ENCODE measurements around the gene RELCH.

RELCH gene

DNA sequence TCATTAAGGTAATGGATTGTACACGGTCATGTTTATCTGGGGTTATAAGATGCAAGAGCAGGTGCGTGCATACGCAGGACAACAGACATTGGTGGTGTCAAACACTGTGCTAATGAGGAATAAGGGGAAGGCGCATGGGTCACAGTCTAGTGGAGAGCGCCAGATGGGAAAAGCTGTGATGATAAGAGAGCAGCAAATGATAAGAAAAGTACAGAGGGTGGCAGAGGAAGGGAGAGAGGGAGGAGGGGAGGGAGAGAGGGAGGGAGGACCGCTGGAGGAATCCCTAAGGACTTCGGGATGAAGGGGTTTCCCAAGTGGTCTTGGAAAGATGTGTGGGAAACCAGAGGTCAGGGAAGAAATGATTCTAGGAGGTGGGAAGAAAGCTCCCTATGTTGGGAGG is 140.9 kb downstream of the RELCH start:
- H3K9me3 ChIP-seq (ENCODE audit: control insufficient read depth, insufficient read depth, low read length), result no peaks in the 10 kb centered on the region
- peaks cover 21% of the 10 kb centered on the region for H3K4me1 ChIP-seq (ENCODE audit: control insufficient read depth, insufficient read depth, low read length)
- H3K9ac ChIP-seq (ENCODE audit: low read depth, low read length), result no peak overlapping the region
- H3K27me3 ChIP-seq (ENCODE audit: control insufficient read depth, insufficient read depth, low read length), result peaks cover 36% of the 10 kb centered on the region
- no peak overlapping the region for H3K4me3 ChIP-seq (ENCODE audit: low read depth, low read length)
- no peaks in the 10 kb centered on the region for H3K36me3 ChIP-seq (ENCODE audit: control insufficient read depth, insufficient read depth, low read length)

DNA sequence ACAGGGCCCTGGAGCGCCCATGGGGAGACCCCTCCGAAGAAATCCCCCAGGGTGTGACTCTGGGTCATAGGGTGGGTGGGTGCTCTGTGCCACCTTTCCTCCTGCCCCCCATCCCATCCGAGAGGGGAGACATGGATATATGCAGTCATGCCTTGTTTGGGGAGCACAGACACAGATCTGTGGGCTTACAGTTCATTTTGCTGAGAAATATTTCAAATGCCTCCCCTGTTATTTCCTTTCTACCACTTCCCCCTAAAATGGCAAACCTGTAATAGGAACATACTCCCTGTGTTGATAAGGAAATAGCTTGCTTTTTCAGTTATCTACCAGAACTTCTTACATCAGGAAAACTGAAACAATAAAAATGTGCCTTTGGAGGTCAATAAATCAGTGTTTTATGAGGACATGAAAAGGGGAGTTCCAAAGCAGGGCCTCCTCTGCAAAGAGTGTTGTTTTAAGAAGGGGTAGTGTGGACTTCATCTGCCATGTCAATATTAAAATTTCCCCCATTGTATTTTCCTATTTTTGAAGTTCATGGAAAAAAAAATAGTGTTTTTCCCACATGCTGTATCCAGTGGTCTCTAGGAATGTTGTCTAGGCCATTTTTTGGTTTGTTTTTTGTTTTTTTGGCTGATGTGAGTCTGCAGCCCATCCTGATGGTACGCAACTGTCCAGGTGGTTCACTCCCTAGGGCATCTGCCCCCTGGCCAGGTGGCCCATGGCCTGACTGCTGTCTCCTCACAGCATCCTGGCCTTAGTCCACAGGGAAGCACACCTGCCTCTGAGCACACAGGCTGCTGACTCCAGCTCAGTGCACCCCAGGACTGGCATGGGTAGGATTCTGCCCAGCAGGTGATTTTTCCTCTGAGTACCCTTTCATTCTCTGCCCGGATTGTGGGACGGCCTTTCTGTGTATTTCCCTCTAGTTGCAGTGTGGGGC is 141.8 kb downstream of the RELCH start:
- peaks cover 29% of the 10 kb centered on the region for H3K27me3 ChIP-seq (ENCODE audit: control insufficient read depth, insufficient read depth, low read length)
- peaks cover 13% of the 10 kb centered on the region for H3K4me1 ChIP-seq (ENCODE audit: control insufficient read depth, insufficient read depth, low read length)
- no peak overlapping the region for H3K9ac ChIP-seq (ENCODE audit: low read depth, low read length)
- H3K4me3 ChIP-seq (ENCODE audit: low read depth, low read length), result no peak overlapping the region
- no peaks in the 10 kb centered on the region for H3K9me3 ChIP-seq (ENCODE audit: control insufficient read depth, insufficient read depth, low read length)
- no peaks in the 10 kb centered on the region for H3K36me3 ChIP-seq (ENCODE audit: control insufficient read depth, insufficient read depth, low read length)

DNA sequence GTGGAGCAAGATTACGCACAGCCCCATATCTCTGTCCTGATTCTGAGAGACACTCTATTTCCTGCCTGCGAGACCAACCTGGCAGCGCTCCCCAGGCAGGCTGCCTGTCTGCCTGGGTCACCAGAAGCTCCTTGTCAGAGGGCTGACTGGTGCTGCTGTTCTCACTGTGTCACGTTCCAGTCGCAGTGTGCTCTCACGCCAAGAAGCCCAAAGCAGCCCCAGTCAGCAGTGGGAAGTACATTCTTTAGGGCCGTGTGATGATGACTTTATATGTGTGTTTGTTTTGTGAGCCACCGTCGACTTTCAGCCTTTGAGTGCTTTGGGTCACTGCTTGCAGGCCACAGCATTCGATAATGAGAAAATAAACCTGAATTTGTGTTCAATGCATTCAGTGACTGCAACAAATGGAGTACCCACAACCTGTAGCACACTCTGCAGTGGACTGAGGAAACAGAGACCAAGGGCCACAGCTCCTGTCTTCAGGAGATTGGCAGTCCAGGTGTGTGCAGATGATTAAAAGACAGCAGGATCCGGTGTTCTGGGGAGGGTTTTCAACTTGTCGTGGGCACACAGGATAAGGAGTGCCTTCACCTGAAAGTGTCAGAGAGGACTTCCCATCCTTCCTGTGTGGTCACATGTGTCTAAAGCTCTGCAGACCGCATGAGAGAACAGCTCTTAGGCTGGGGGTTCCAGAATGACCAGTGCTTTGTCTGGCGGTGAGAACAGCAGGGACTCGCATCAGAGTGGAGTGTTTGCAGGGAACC is 142.8 kb downstream of the RELCH start:
- Histone ChIP-seq H3K27me3 (ENCODE audit: control insufficient read depth, insufficient read depth, low read length) (peaks cover 22% of the 10 kb centered on the region), H3K4me1 (ENCODE audit: control insufficient read depth, insufficient read depth, low read length) (peaks cover 8% of the 10 kb centered on the region), H3K4me3 (ENCODE audit: low read depth, low read length) (no peak overlapping the region), H3K9me3 (ENCODE audit: control insufficient read depth, insufficient read depth, low read length) (no peaks in the 10 kb centered on the region), H3K9ac (ENCODE audit: low read depth, low read length) (no peak overlapping the region), H3K36me3 (ENCODE audit: control insufficient read depth, insufficient read depth, low read length) (no peaks in the 10 kb centered on the region)

DNA sequence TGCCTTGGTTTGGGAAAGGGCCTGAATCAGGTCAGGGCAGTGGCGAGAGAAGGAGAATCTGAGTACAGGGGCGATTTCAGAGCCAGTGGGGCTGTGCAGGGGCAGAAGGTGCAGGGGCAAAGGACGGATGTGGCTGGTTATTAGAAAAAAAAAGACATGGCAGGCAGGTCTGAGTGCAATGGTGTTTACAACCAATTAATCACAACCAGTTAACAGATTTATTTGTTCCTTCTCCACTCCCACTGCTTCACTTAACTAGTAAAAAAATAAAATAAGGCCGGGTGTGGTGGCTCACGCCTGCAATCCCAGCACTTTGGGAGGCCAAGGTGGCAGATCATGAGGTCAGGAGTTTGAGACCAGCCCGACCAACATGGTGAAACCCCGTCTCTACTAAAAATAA is 143.6 kb downstream of the RELCH start:
- Histone ChIP-seq H3K9ac (ENCODE audit: low read depth, low read length) (no peak overlapping the region), H3K4me3 (ENCODE audit: low read depth, low read length) (no peak overlapping the region), H3K4me1 (ENCODE audit: control insufficient read depth, insufficient read depth, low read length) (peaks cover 8% of the 10 kb centered on the region), H3K27me3 (ENCODE audit: control insufficient read depth, insufficient read depth, low read length) (peaks cover 22% of the 10 kb centered on the region), H3K9me3 (ENCODE audit: control insufficient read depth, insufficient read depth, low read length) (no peaks in the 10 kb centered on the region), H3K36me3 (ENCODE audit: control insufficient read depth, insufficient read depth, low read length) (no peaks in the 10 kb centered on the region)

DNA sequence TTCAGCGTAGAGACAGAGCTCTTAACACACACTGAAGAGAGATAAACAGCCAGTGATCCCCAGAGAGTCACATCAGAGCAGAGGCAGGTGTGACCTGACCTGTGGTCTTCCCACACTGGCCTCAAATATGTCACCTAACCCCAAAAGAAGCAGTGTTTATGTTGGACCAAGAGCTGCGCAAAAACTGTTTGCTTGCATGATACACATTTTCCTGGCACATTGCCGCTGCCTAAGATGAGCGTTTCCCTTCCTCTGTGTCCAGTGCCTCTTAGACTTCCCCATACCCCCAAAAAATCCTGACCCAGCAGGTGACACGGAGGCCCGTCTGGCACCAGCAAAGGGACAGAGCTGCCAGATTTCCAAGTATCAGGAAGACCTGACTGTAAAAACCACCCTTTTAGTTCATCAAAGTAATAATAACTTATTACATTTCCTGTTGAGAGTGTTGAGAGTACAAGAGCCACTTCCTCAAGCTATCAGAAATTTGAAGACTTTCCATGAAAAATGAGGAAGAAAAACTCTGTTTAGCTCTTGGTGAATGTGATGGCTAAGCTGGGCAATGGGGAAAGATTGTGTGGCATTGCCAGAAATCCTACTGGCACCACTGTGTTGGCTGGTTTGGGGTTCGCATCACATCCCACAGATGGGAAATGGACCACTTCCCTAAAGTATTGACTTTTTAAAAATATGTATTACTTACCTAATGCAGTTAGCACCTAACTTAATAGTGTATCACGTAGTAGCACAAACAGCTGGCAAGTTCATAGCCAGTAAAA is 144.7 kb downstream of the RELCH start:
- Histone ChIP-seq H3K27me3 (ENCODE audit: control insufficient read depth, insufficient read depth, low read length) (peaks cover 13% of the 10 kb centered on the region), H3K4me3 (ENCODE audit: low read depth, low read length) (no peak overlapping the region), H3K9ac (ENCODE audit: low read depth, low read length) (no peak overlapping the region), H3K9me3 (ENCODE audit: control insufficient read depth, insufficient read depth, low read length) (no peaks in the 10 kb centered on the region), H3K4me1 (ENCODE audit: control insufficient read depth, insufficient read depth, low read length) (peaks cover 2% of the 10 kb centered on the region), H3K36me3 (ENCODE audit: control insufficient read depth, insufficient read depth, low read length) (no peaks in the 10 kb centered on the region)

DNA sequence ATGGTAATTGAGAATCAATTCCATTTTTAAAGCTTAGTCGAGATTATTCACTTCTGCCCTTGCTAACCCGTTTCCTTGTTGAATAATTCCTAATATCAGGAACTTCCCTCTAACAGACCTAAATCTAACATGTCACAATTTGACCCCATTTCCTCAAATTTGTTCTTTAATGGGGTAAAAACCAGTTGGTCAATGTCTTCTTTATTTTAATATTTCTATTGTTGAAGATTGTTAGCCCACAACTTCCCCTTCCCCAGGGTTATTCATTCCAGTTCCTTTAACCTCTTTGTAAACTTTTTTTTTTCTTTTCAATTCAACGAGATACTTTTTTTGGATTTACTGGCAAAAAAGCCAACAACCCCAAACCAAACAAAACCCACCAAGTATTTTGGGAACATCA is 145.4 kb downstream of the RELCH start:
- Histone ChIP-seq H3K4me1 (ENCODE audit: control insufficient read depth, insufficient read depth, low read length) (no peaks in the 10 kb centered on the region), H3K9ac (ENCODE audit: low read depth, low read length) (no peak overlapping the region)

DNA sequence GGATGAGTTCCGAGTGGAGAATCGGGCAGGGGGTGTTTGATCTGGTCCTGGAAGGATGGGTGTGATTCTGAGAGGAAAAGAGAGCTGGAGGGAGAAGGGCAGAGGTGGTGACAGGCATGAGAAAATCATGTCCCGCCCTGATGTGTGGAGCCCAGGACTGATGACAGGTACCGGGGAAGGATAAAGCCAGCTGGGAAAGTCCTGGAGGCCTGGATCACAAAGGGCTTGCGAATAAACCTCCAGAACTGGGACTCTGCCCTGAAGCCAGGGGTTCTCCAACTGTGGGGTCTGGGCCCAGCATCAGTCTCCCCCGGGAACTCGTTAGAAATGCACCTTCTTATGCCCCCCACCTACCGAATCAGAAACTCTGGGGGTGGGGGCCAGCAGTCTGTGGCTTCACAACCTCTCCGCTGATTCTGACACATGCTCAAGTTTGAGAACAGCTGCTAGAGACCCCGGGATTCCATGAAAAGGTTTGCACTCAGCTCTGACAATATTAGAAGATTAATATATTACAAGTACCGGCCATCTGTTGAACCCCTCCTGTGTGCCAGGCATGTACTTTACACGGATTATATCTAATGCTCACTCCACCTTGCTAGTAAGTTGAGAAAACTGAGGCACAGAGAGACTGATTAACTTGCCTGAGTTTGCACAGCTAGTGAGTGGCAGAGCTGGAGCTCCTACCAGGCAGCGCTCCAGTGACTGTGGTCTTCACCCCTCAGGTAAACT is 146.1 kb downstream of the RELCH start:
- no peaks in the 10 kb centered on the region for H3K36me3 ChIP-seq (ENCODE audit: control insufficient read depth, insufficient read depth, low read length)
- no peaks in the 10 kb centered on the region for H3K27me3 ChIP-seq (ENCODE audit: control insufficient read depth, insufficient read depth, low read length)
- no peaks in the 10 kb centered on the region for H3K9me3 ChIP-seq (ENCODE audit: control insufficient read depth, insufficient read depth, low read length)
- H3K4me1 ChIP-seq (ENCODE audit: control insufficient read depth, insufficient read depth, low read length), result no peaks in the 10 kb centered on the region
- H3K9ac ChIP-seq (ENCODE audit: low read depth, low read length), result no peak overlapping the region
- no peak overlapping the region for H3K4me3 ChIP-seq (ENCODE audit: low read depth, low read length)

More for the DNA sequence above, 145.4 kb downstream of the RELCH start:
- H3K36me3 ChIP-seq (ENCODE audit: control insufficient read depth, insufficient read depth, low read length), result no peaks in the 10 kb centered on the region
- no peaks in the 10 kb centered on the region for H3K9me3 ChIP-seq (ENCODE audit: control insufficient read depth, insufficient read depth, low read length)
- peaks cover 6% of the 10 kb centered on the region for H3K27me3 ChIP-seq (ENCODE audit: control insufficient read depth, insufficient read depth, low read length)
- H3K4me3 ChIP-seq (ENCODE audit: low read depth, low read length), result no peak overlapping the region

DNA sequence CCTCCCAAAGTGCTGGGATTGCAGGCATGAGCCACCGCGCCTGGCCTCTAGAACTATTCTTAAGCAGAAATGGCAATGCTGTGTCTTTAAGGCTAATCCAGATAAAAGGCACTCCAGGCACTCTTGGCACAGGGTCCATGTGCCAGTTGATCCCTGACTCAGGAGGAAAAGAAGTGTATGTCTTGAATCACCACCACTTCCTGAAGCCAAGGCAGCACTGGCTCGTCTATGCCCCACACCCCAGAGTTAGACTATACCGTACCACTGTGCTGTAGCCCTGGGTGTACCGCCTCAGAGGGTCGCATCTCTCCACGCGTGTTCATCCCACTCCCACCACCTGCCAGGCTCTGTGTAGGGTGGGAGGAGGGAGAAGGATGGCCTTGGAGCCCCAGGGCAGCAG is 147.1 kb downstream of the RELCH start:
- Histone ChIP-seq H3K9me3 (ENCODE audit: control insufficient read depth, insufficient read depth, low read length) (no peaks in the 10 kb centered on the region), H3K36me3 (ENCODE audit: control insufficient read depth, insufficient read depth, low read length) (no peaks in the 10 kb centered on the region), H3K9ac (ENCODE audit: low read depth, low read length) (no peak overlapping the region), H3K4me3 (ENCODE audit: low read depth, low read length) (no peak overlapping the region), H3K27me3 (ENCODE audit: control insufficient read depth, insufficient read depth, low read length) (no peaks in the 10 kb centered on the region), H3K4me1 (ENCODE audit: control insufficient read depth, insufficient read depth, low read length) (peaks cover 4% of the 10 kb centered on the region)

DNA sequence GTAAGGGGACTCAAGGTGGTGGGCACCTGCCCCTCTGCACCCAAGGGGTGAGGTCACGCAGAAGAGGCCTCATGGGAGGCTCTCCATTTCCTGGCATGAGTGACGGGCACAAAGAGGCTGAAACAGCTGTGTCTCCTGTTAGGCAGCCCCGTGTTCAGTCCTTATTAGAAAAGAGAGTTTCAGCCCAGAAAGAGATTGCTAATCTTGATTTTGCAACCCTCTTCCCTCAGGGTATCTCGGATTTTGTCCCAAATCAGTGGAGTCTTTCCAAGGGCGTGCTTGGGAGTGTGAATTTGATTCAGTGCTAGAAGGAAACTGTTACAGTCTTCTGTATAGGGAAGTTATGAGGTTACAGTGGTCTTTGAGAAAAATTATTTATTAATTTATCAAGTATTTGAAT is 148.4 kb downstream of the RELCH start:
- Histone ChIP-seq H3K9me3 (ENCODE audit: control insufficient read depth, insufficient read depth, low read length) (no peaks in the 10 kb centered on the region), H3K4me1 (ENCODE audit: control insufficient read depth, insufficient read depth, low read length) (peaks cover 10% of the 10 kb centered on the region), H3K36me3 (ENCODE audit: control insufficient read depth, insufficient read depth, low read length) (no peaks in the 10 kb centered on the region), H3K9ac (ENCODE audit: low read depth, low read length) (no peak overlapping the region), H3K4me3 (ENCODE audit: low read depth, low read length) (no peak overlapping the region), H3K27me3 (ENCODE audit: control insufficient read depth, insufficient read depth, low read length) (no peaks in the 10 kb centered on the region)

DNA sequence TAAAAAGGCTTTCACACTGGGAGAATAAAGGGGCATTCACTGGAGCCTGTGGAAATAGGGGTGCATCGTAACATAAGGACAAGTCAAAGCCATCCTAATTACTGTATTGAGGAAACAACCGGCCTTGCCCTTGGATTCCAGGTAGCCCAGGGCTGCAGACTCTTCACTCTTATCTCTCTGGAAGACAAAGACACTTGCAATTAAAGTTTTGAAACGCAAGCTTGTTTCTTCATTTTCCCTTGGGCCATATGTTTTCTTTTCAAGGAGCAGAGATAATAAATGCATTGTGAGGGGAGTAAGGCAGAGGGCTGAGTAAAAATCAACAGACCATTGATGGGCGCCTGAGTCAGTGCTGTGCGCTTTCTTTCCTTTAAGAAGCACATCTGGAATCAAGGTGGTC is 149.6 kb downstream of the RELCH start:
- H3K36me3 ChIP-seq (ENCODE audit: control insufficient read depth, insufficient read depth, low read length), result no peaks in the 10 kb centered on the region
- no peaks in the 10 kb centered on the region for H3K9me3 ChIP-seq (ENCODE audit: control insufficient read depth, insufficient read depth, low read length)
- no peaks in the 10 kb centered on the region for H3K27me3 ChIP-seq (ENCODE audit: control insufficient read depth, insufficient read depth, low read length)
- no peak overlapping the region for H3K9ac ChIP-seq (ENCODE audit: low read depth, low read length)
- H3K4me3 ChIP-seq (ENCODE audit: low read depth, low read length), result no peak overlapping the region
- H3K4me1 ChIP-seq (ENCODE audit: control insufficient read depth, insufficient read depth, low read length), result peaks cover 10% of the 10 kb centered on the region

DNA sequence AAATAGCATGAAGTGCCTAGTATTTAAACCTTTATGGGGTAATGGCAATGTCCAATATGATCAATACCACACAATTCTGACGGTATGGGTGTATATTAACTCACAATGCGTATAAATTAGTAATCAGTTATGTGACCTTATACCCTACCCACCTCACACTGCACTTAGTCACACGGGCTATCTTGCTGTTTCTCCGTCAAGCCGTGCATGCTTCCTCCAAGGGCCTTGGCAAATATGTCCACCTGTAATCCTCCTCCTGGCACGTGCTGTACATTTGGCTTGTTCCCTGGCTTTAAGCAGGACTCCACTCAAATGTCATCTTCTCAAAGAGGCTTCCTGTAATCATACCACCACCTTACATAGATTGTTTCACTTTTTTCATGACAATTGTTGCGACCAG is 150.3 kb downstream of the RELCH start:
- Histone ChIP-seq H3K4me3 (ENCODE audit: low read depth, low read length) (no peak overlapping the region), H3K9me3 (ENCODE audit: control insufficient read depth, insufficient read depth, low read length) (no peaks in the 10 kb centered on the region), H3K36me3 (ENCODE audit: control insufficient read depth, insufficient read depth, low read length) (no peaks in the 10 kb centered on the region), H3K4me1 (ENCODE audit: control insufficient read depth, insufficient read depth, low read length) (peaks cover 10% of the 10 kb centered on the region), H3K9ac (ENCODE audit: low read depth, low read length) (no peak overlapping the region), H3K27me3 (ENCODE audit: control insufficient read depth, insufficient read depth, low read length) (no peaks in the 10 kb centered on the region)
